Ecto neural progenitor cell (in vitro differentiated cells): ENCODE data around the gene CPNE1.

ENCODE experiments used
- DNase-seq: peaks from one replicate; pipeline ENCODE4 v3.0.0-alpha.2; 2018; ENCODE audit warnings: low spot score

Gene CPNE1

DNA sequence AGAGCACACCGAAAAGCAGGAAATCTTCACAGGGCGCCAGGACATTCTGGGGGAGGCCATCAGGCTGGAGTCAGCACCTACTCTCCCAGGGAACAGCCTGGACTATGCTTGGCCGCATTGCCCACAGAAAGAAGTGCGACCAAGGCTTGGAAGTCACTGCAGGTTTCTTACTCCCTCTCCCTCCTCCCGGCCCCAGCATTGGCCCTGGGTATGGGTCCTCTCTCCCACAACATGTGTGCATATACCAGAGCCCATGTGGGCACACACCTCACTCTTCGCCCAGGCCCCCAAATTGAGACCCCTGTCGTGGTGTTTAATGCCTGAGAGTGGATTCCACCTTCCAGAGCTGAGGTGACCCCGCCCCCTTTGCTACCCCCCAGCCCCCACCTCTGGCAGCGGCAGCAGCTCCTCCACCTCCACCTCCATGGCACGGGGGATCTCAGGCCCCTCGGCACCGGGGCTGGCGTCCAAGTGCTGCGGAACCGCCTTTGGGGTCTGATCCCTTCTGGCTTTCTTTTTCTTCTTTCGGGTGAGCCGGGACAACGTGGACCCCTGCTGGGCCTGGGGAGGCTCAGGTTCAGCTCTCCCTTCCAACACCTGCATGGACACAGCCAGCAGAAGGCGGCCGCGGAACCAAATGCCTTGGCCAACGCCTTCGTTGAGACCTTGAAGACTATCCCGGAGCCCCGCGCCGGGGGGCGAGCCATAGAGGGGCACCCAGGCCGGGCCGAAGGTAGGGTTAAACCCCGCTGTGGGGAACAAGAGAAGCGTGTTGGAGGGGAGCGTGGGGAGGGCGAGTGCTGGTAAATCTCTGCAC lies 64.3 kb downstream of the CPNE1 start:
- peak; percentile 60 for DNase-seq

DNA sequence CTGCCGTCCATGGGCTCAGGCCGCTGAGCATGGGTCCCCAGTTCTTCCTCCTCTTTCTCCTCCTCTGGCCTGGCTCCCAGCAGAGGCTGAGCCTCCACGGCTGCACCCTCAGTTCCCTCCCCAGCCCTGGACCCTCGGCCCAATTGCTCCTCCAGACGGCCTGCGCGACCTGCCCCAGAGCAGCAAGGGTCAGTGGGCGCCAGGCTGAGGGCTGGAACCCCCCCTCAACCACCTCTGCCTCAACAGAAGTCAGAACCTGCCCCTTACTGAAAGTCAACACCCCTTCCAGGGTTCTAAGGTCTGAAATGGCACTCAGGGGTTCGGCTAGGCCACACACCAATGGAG lies 65.0 kb downstream of the CPNE1 start:
- DNase-seq: no peak

- no peak for DNase-seq
These were observed 65.6 kb downstream of the CPNE1 start for GRCh38 chr20:35598899-35599775.

DNA sequence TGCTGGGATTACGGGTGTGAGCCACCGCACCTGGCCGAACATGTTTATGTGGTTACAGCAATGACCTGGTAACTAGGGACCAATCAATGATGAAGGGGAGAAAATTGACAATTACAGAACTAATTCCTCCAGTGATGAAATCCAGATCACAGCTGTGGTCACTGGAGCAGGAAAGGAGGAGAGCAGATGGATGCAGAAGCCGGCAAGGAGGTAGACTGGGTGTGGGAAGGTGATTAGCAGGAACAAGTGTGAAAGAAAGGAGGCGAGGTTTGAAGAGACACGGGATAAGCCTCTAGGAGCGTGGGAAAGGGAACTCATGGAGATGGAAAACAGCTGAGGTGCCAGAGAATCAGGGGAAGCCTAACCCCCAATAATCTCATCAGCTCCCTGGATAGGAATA lies 66.2 kb downstream of the CPNE1 start:
- DNase-seq: no peak

DNA sequence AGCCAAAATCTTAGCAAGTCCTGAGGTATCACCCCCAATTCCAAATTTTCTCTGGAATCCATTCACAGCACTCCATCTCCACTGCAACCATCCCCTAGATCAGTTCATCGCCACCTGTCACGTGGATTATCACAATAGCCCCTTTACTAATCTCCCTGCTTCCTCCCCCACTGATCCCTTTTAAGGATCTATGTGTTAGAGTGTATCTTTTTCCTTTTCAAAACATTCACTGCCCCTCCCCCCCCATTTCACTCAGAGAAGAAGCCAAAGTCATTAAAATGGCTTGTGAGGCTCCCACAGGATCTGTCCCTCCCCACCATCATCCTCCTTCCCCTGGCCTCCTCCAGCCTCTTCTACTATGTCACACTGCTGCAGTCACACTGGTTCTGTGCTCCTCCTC lies 67.5 kb downstream of the CPNE1 start:
- DNase-seq: no peak

DNA sequence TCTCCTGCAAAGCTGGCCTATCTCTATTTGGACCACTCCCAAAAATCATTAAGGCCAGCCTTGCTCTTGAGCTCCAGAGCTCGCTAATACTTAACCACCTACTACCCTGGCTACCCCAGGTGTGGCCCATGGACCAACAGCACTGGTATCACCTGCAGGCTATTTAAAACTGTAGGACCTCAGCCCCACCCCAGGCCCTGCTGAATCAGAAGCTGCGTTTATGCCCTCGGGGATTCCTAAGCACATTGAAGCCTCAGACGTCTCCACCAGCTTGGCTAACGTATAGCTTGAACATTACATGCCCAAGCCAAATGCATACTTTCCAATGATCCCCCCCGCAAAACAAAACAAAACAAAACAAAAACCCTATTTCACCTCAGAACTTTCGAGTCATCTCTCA lies 68.8 kb downstream of the CPNE1 start:
- DNase-seq: no peak

DNA sequence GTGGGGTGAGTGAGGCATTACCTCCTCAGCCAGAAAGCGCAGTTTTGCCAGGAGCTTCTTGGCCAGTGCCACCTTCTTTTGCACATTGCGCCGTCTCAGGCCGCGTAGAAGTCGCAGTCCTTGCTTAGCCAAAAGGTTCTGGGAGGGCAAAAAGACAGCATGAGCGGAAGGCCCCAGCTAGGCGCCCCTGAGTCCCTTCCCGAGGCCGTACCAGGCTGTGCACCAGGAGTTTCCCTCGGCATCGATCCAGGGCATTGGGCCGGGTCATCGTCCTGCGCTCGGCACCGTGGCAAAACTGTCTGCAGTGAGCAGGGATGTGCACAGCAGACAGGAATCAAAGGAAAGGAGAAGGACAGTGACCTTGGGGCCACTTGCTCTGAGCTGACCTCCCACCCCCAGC lies 69.2 kb downstream of the CPNE1 start:
- no peak for DNase-seq

DNA sequence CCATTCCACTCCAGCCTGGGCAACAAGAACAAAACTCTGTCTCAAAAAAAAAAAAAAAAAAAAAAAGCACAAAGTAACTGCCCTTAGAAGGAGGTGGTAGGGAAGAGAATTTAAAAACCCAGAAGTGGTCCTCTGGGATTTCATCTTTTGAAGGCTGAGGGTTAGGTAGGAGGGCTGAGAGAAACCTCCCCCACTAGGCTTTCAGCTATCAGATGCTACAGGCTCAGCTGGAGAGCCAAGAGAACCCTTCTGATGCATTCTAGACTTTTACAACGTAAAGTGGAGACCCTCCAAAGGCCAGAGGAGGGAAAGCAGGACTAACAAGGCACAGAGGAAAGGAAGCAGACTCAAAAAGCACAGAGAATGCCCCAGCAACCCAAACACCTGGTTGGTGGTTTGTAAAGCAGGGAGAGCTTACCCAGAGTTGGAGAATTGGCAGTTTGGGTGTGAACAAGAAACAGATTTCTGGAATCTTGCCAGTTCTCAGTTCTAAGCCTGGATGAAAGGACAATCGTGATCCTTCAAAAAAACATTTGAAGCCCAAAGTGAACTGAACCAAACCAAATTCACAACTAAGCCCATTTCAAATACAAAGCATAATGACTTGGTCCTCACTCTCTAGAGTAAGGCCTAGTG lies 72.2 kb downstream of the CPNE1 start:
- DNase-seq: no peak

DNA sequence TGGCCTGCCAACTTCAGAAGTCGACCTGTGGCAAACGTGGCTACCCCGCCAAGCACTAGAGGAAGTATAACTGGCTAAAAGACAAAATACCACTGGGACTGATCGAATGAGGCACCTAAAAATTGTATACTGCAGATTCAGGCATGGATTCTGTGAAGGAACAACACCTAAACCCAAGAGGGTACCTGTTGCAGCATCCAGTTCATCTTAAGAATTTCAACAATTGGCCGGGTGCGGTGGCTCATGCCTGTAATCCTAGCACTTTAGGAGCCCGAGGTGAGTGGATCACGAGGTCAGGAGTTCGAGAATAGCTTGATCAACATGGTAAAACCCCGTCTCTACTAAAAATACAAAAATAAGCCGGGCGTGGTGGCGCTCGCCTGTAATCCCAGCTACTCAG lies 76.3 kb downstream of the CPNE1 start:
- DNase-seq: no peak

DNA sequence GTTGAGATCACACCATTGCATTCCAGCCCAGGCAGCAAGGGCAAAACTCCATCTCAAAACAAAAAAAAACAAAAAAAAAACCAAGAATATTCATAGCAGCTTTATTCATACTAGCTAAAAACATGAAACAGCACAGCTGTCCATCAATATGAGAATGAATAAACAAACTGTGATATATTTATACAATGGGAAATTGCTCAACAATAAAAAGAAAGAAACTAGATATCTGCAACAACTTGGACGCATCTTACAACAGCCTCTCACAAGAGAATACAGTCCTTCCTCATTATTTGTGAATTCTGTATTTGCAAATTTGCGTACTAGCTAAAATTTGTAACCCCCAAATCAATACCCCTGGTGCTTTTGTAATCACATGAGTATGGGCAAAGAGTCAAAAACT lies 77.3 kb downstream of the CPNE1 start:
- no peak for DNase-seq

DNA sequence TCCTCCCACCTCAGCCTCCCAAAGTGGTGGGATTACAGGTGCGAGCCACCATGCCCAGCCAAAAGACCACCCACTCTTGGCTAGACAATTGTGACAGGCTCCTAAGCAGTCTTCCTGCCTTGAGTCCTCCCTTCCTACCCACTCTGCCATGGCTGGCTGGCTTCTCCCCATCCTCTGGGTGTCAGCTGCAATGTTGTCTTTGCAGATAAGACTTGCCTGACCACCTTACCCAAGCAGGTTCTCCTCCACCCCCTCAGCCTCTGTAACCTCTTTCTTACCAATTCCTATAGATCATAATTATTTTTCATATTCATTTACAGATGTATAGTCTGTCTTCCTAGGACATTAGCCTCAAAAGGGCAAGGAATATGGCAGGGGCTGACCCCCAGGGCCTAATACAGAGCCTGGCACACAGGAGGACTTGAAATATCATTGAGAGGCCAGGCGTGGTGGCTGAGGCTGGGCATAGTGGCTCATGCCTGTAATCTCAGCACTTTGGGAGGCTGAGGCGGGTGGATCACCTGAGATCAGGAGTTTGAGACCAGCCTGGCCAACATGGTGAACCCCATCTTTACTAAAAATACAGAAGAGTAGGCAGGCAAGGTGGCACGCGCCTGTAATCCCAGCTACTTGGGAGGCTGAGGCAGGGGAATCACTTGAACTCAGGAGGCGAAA lies 77.8 kb downstream of the CPNE1 start:
- DNase-seq: no peak

GRCh38 chr20:35583636-35584560 lies 80.8 kb downstream of the CPNE1 start:
- no peak for DNase-seq

DNA sequence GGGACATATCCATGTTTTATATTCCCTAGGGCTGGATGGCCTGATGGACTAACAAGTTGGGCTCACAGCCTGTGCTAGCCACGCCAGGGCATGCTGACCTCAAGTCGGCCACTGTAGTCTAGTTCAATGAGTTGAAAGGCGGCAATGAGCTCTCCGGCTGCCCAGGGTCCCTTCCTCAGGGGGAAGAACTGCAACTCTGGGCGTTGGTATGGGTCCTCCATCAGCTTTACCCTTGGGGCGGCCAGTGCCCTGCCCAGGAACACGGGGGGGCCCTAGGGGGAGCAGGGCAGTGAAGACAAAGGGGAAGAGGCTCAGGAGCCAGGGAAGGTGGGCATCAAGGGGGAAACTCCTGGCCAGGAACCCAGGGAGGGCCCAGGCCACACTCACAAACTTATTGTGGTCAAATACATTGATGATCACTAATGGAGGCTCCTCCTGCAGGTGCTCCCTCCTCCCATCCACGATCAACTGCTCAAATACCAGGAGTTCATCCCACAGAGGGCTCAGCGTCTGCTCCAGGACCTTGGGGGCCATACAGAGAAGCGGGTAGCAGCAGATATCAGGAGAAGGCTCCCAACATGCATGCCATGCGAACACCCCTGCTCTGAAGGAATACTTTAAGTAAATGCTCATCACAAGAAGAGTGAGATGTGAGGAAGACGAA lies 81.8 kb downstream of the CPNE1 start:
- DNase-seq: no peak

DNA sequence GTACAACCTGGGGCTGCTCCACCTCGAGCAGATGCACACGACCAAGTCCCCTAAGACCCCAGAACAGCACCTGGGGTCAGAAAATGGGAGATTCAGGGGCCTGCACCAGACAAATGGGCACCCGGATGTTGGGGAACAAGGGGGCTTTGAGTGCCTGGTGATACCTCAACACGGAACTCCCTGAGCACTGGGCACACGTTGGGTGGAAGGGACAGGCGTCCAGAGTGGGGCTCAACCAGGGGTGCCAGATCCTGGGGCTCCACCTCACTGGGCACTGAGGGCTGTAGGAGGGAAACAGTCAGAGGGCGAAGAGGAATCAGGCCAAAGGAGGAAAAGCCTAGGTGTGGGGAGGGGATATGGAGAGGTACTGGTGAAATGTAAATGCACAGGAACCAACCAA lies 82.6 kb downstream of the CPNE1 start:
- no peak for DNase-seq

- DNase-seq: no peak
These were observed 85.5 kb downstream of the CPNE1 start for GRCh38 chr20:35579196-35579595.

- no peak for DNase-seq
These were observed 86.2 kb downstream of the CPNE1 start for GRCh38 chr20:35578469-35578868.

DNA sequence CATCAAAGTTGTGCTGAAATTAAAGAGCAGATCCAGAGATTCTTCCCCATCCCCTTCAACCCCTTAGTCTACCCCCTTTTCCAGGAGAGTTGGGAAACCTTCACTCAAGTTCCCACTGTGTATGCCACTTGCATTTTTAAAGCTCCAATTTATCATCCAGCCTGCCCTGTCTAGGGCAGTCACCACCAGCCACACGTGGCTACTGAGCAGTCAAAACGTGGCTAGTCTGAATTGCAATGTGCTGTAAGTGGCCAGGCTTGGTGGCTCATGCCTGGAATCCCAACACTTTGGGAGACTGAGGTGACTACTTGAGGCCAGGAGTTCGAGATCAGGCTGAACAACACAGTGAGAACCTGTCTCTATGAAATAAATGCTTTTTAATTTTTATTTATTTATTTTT lies 87.9 kb downstream of the CPNE1 start:
- no peak for DNase-seq
